GM06990 (cell line): ENCODE data around the gene TPRG1.

Experiments
- DNase-seq: peaks from one replicate; pipeline ENCODE4 v3.0.0-alpha.2; 2011; ENCODE audit not compliant: insufficient read length; ENCODE audit errors: extremely low read depth
- H3K27me3 ChIP-seq: replicated peaks from 2 replicates; pipeline ENCODE4 v1.6.0; 2011; ENCODE audit warnings: low read length; ENCODE audit not compliant: control insufficient read depth, insufficient read depth
- H3K36me3 ChIP-seq: 2 replicates; pipeline ENCODE4 v1.5.1; 2011; ENCODE audit warnings: low read length; ENCODE audit not compliant: control insufficient read depth, insufficient read depth
- H3K4me3 ChIP-seq: replicated peaks from 2 replicates; pipeline ENCODE4 v1.5.1; 2011; ENCODE audit warnings: low read depth, mild to moderate bottlenecking, control low read depth, low read length
- TF ChIP-seq, protein P1 (sequence below): IDR thresholded peaks from 2 replicates; pipeline ENCODE4 v1.5.1; 2011; ENCODE audit warnings: low read length, control low read depth, mild to moderate bottlenecking, inconsistent platforms; ENCODE audit not compliant: insufficient read depth, poor library complexity, severe bottlenecking

The TPRG1 gene, protein sequence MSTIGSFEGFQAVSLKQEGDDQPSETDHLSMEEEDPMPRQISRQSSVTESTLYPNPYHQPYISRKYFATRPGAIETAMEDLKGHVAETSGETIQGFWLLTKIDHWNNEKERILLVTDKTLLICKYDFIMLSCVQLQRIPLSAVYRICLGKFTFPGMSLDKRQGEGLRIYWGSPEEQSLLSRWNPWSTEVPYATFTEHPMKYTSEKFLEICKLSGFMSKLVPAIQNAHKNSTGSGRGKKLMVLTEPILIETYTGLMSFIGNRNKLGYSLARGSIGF

DNA sequence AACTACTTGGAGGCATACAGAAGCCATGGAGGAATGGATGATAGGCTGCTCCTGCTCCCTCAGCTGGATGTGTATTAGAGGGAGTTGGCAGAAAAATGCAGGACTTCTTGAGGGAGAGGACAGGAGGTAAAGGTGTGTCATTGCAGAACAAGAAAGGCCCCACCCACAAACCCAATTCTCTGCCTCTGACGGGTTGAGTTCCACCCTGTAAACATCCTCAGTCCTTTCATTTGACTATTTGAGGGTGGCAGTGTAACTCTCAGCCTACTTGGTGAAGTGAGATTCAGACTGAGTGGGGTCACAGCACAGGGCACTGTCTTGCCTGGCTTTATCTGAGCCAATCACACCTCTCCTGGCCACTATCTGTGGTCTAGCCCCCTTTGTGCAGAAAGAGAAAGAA is at the start of gene TPRG1:
TSS of gene TPRG1 (plus strand) at position 265 of the 400 bp plus-strand sequence. CDS start 35,414 bp downstream, outside the sequence.
- Histone ChIP-seq H3K4me3 (no peak within 1 kb of the TSS), H3K27me3 (no peaks in the 10 kb centered on the region), H3K36me3 (no peaks in the 10 kb centered on the region)
- no peak for DNase-seq
- TF ChIP-seq, protein P1, sequence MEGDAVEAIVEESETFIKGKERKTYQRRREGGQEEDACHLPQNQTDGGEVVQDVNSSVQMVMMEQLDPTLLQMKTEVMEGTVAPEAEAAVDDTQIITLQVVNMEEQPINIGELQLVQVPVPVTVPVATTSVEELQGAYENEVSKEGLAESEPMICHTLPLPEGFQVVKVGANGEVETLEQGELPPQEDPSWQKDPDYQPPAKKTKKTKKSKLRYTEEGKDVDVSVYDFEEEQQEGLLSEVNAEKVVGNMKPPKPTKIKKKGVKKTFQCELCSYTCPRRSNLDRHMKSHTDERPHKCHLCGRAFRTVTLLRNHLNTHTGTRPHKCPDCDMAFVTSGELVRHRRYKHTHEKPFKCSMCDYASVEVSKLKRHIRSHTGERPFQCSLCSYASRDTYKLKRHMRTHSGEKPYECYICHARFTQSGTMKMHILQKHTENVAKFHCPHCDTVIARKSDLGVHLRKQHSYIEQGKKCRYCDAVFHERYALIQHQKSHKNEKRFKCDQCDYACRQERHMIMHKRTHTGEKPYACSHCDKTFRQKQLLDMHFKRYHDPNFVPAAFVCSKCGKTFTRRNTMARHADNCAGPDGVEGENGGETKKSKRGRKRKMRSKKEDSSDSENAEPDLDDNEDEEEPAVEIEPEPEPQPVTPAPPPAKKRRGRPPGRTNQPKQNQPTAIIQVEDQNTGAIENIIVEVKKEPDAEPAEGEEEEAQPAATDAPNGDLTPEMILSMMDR = no peak

DNA sequence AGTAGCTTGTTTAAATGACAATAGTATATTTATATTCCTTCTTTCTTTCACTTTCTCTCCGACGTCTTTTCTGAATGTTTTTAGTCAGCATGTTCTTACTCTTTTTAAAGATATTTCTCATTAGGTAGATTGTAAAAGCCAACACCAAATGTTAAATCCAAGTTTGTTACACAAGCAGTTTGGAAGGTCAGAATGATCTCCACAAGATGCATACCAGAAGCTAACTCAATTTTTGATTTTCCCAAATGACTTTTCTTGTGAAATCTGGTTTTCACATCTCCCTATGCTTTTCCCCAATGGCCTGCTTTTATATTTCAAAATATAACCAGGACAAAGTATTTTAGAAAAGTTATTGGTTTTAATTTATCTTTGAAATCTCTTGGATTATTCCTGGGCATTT is 49.7 kb upstream of the TPRG1 start:
- no peaks in the 10 kb centered on the region for H3K36me3 ChIP-seq
- TF ChIP-seq, protein P1 = no peak
- no peak for DNase-seq
- no peak overlapping the region for H3K4me3 ChIP-seq
- H3K27me3 ChIP-seq = no peaks in the 10 kb centered on the region; the same call in 1 of the 2 replicates

DNA sequence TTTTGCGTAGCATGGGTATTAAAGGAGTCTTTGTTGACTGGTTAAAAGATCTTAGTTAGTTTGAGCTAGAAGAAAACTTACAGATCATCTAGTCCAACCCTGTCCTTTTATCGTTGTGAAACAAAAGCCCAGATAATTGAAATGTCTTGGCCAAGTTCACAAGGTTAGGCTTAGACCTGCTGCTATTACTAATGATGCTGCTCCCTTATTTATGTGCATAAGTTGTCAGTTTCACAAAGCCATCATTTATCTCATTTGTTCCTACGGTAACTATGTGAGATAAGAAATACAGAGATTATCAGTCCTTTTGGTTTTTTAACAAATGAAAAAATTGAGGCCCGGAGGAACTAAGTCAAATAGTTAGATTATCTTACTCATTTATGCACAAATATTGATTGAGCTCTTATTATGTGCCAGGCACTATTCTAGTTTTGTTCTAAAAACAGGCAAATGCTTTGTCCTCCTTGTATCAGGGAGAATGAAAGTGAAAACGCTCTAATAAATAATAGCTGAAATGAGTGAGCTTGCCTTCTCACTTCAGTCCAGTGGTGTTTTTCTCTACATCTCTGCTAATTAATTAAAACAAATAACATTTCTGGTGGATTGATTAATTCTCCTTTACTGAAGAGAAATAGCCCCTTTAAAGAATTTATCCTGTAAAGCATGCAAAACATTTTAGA is 49.1 kb upstream of the TPRG1 start:
- DNase-seq = no peak
- Histone ChIP-seq H3K4me3 (no peak overlapping the region), H3K27me3 (no peaks in the 10 kb centered on the region), H3K36me3 (no peaks in the 10 kb centered on the region)
- TF ChIP-seq, protein P1 = no peak

DNA sequence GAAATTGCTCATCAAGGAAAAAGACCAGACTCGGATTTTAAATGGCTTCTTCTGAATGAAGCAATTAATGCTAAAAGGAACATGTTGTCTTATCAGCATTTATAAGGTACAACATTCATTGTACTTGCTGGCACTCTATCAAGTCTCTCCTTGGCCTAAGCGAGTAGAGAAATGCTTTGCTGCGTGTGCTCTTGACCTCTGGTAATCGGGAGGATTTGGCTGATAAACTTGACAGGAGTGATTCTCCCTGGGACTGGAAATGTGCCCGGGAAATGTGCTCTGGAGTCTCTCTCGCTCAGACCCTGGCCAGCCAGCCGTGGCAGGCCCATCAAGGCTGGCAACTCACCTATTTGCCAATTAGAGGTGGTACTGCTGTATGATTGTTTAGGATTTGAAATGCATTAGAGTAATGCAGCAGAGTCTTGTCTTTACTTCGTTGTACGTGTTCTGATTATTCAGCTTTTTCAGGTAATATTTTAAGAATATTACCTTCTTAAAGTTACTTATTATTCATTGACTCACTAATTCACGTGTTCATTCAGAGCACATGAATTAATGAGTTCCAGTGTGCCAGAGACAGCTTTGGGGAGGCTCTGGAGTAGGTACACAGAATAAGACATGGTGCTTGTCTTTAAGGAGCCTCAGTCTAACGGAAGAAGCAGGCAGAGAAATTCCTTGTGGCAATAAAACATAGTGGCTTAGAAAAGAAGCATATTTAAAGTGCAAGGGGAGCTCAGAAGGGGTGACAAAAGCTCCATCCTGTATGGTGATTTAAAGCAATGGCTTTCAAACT is 48.0 kb upstream of the TPRG1 start:
- DNase-seq = no peak
- TF ChIP-seq, protein P1 = no peak
- H3K36me3 ChIP-seq = no peaks in the 10 kb centered on the region
- H3K27me3 ChIP-seq = no peaks in the 10 kb centered on the region
- no peak overlapping the region for H3K4me3 ChIP-seq

DNA sequence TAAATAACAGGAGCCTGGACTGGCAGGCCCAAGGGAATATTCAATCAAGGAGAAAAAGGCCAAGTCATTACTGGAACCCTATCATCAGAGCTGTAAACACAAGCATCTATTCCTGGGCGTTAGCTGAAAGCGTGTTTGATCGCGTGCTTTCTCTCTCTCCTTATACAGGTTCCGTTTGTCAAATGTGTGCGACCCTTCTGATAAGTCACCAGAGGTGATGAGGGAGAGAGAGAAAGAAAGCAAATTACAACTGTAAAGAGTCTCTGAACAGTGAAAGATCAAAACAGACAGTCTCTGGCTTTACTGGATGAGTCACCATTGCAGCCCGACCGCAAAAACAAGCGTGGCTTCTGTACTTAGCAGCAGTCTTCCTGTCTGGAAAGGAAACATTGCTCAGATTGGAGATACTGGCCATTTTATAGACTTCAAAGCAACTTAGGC is 39.5 kb upstream of the TPRG1 start:
- H3K27me3 ChIP-seq = no peaks in the 10 kb centered on the region
- peak; percentile 5 for DNase-seq
- TF ChIP-seq, protein P1 = no peak
- no peaks in the 10 kb centered on the region for H3K36me3 ChIP-seq
- H3K4me3 ChIP-seq = no peak overlapping the region
